GM18499 (cell line): Measurements from ENCODE around the gene PEX3.
"Not testable (repeated sequence)": the region's sequence is repeated elsewhere in the genome, so short reads cannot be mapped to it uniquely, and the experiment has no call there.

Experiments used
- ATAC-seq: cut with Tn5 transposase; IDR thresholded peaks from one replicate; pipeline ENCODE4 v1.9.1; 2021; ENCODE audit warnings: moderate number of reproducible peaks; ENCODE audit not compliant: insufficient read depth, unreplicated experiment

The PEX3 gene

GRCh38 chr6:143443096-143443495 is 7.5 kb upstream of the PEX3 start:
- no peak for ATAC-seq

- ATAC-seq, result not testable (repeated sequence)
Measured at GRCh38 chr6:143447865-143448264, 2.7 kb upstream of the PEX3 start.

- no peak for ATAC-seq
Measured at GRCh38 chr6:143449082-143449713, 1.4 kb upstream of the PEX3 start.

- ATAC-seq, result peak; percentile 19
Measured at GRCh38 chr6:143449714-143450452, 722 bp upstream of the PEX3 start.

- ATAC-seq, result no peak
Measured at GRCh38 chr6:143451531-143451930, 926 bp downstream of the PEX3 start.

DNA sequence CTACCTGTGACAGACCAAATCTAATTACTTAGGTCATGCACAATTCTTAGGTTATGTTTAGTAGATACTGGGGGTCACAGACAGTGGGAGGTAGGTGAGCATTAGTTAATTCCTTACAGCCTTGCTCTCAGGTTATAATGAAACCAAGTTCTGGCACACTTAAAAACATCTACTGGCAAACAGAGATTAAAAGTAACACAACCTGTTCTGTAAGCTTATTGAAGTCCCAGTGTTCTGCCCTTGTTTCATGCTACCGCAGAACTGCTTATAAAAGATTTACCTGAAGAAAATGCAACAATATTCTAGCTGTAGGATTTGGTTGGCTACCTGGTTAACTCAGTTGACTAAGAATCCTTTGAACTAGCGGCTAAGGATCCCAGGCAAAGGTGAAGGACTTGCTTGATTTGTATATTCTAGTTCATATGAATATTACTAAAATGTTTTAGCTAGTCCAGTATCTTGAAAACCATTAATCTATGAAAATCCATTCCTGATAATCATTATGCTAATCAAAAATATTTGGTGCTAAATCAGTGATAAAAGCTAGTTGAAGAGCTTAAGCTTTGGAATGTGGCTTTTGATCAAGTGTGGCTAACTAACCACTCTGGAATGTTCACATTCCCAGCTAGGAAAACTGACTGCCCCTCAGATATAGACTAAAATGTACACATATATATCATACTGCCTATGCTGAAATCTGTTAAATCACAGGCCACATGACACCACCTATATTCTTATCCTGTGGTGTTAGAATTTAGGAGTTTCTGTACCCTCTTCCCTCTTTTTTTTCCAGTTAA is 7.2 kb downstream of the PEX3 start:
- no peak for ATAC-seq

GRCh38 chr6:143465546-143465945 is 14.9 kb downstream of the PEX3 start:
- no peak for ATAC-seq

DNA sequence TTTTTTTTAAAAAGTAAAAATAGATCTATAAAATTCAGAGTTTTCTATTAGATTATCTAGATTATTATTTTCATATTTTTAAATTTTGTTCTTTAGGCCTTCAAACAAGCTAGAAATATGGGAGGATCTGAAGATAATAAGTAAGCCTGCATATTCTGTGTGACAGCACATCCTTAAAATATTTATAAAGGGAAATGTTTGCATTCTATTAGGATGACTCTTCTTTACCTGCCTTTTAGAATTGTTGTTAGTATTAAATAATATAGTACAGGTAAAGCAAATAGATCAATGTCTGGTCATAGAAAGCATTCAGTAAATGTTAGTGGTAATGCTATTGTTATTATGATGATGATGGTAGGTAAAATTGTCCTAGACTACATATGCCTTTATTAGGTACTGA is 17.4 kb downstream of the PEX3 start:
- no peak for ATAC-seq

- ATAC-seq, result not testable (repeated sequence)
Measured at GRCh38 chr6:143468823-143469222, 18.2 kb downstream of the PEX3 start.

GRCh38 chr6:143471822-143472221 is 21.2 kb downstream of the PEX3 start:
- ATAC-seq, result no peak

GRCh38 chr6:143476545-143476944 is 25.9 kb downstream of the PEX3 start:
- ATAC-seq, result no peak

GRCh38 chr6:143478479-143479062 is 28.0 kb downstream of the PEX3 start:
- ATAC-seq, result no peak

GRCh38 chr6:143482593-143482992 is 32.0 kb downstream of the PEX3 start:
- ATAC-seq, result no peak

DNA sequence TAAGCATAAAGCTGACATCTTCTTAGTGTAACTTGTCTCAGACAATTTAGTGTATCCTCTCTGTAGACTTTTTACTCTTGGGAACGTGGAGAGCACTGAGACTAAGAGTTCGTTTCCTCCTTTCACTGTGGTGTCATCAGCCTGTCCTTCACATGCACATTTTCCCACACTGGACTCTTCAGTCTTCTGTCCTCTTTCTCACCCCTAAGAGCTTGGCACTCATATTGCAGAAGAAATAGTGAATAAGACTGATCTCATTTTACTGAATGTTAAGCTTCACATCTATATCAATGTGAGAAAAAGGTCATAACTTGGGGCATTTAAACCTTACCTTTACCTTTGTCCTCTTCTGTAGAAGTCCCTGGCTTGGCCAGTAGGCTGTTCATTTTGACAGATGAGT is 35.4 kb downstream of the PEX3 start:
- ATAC-seq, result no peak

DNA sequence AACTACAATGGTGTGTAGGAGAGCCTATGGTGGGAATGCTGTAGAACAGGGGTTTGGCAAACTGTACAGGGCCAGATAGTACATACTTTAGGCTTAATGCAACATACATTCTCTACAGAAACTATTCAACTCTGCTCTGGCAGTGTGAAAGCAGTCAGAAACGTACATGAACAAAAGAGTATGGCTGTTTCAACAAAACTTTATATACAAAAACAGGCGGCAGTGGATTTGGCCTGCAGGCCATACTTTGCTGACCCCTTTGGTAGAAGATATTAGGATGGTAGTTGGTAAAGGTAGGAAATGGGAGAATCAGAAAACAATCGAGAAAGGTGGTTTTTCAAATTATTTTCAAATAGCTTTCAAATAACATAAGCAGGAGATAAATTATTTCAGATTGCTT is 36.1 kb downstream of the PEX3 start:
- ATAC-seq, result no peak

- no peak for ATAC-seq
Measured at GRCh38 chr6:143490244-143490643, 39.6 kb downstream of the PEX3 start.

- ATAC-seq, result no peak
Measured at GRCh38 chr6:143490775-143491174, 40.2 kb downstream of the PEX3 start.

GRCh38 chr6:143496974-143497373 is 46.4 kb downstream of the PEX3 start:
- ATAC-seq, result no peak

DNA sequence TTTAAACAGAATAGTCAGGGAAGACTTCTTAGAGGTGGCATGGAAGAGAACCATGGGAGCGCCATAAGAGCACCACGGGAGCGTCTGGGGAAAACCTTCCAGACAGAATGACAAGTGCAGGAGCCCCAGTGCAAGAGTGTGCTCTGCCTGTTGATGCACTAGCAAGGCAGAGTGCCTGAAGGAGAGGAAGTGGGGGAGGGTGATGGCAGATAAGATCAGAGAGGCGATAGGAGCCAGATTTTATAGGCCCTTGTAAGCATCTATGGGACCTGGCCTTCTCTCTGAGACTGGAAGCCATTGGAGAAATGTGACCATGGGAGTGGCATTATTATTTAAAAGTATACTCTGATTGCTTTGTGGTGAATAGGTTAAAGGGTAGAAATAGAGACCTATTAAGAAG is 47.8 kb downstream of the PEX3 start:
- no peak for ATAC-seq

DNA sequence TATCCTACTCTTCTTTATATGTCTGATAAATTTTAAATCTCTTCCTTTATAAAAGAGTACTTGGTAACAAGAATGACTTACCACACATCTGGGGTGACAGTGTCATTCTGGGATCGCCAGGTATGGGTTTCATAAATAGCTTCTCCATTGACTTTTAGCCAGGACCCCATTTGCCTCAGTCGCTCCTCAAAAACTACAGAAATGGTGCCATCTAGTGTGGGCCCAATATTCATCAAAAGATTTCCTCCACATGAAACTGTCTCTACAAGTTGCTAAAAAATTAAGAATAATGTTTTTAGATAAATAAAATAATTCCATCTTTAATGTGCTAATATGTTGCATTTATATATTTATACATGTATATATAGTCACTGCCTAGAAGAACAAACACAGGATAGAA is 51.2 kb downstream of the PEX3 start:
- no peak for ATAC-seq

GRCh38 chr6:143504369-143504768 is 53.8 kb downstream of the PEX3 start:
- ATAC-seq, result no peak
